GM23248 (cell line): Measurements from ENCODE around the gene ENOX1.

Experiments
- EZH2 ChIP-seq: fragments of 200-600 bp; sonication (generic); IDR thresholded peaks from 2 replicates; pipeline ENCODE4 v1.6.1; 2018; ENCODE audit warnings: antibody characterized with exemption, mild to moderate bottlenecking; ENCODE audit not compliant: insufficient read depth, poor library complexity, severe bottlenecking
- EZH2phosphoT487 ChIP-seq: fragments of 200-600 bp; sonication (generic); IDR thresholded peaks from 2 replicates; pipeline ENCODE4 v1.6.1; 2018; ENCODE audit warnings: antibody characterized with exemption, moderate library complexity, mild to moderate bottlenecking, low read depth; ENCODE audit not compliant: insufficient read depth

DNA sequence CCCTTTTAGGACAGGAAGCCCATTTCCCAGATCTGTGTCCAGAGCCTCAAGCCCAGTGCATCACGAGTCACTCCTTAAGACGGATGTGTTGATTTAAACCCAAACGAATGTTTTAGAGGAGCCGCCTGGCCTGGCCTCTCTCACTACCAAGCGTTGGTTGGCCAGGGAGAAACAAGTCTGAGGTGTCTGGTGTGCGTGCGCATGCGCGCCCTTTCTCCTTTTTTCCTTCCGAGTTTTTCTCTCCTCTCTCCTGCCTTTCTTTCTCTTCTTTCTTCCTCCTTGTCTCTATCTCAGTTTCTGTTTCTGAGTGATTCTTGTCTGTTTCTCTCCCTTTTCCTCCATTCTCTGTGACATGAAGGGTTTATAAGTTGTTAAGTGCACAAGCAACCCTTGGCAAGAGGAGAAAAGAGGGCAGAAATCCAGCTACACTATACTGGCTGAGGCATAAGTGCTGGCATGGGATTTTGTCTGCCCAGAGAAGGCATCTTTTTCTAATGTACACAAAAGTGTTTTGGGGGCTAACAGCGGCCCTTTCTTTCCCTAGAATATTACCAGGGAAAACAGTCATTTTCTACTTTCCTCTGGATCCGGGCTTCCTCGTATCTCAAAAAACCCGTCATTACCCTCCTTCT, 592.9 kb downstream of the ENOX1 start:
- TF ChIP-seq EZH2 (no peak), EZH2phosphoT487 (no peak)
